KBM-7 (cell line): Measurements from ENCODE around the gene PPP1R9B.
A peak's percentile ranks its signal among the peaks of the same experiment; 100 is the strongest.

ENCODE experiments used
- DNase-seq: peaks from one replicate; pipeline ENCODE4 v3.0.0-alpha.2; 2015
- in situ Hi-C: fragments of 300-500 bp; cut with MboI; formaldehyde crosslinking; loops from 2 replicates; pipeline ENCODE4 v1.14.3; 2020; ENCODE audit warnings: low sequenced_read_pairs, low pct_unique_long_range_greater_than_20kb, mixed read lengths

The PPP1R9B gene

GRCh38 chr17:50101346-50102163 lies 48.9 kb downstream of the PPP1R9B start:
- in situ Hi-C loops = no loop called here

GRCh38 chr17:50100921-50101345 lies 49.5 kb downstream of the PPP1R9B start:
- in situ Hi-C loops = no loop called here

More at GRCh38 chr17:50101346-50102163, 48.9 kb downstream of the PPP1R9B start:
- DNase-seq = no peak

GRCh38 chr17:50100480-50100883 lies 50.0 kb downstream of the PPP1R9B start:
- DNase-seq = no peak
- in situ Hi-C loops = no loop called here

More at GRCh38 chr17:50100921-50101345, 49.5 kb downstream of the PPP1R9B start:
- no peak for DNase-seq

GRCh38 chr17:50099003-50099402 lies 51.5 kb downstream of the PPP1R9B start:
- DNase-seq = no peak
- in situ Hi-C loops = no loop called here

GRCh38 chr17:50098583-50098982 lies 51.9 kb downstream of the PPP1R9B start:
- DNase-seq = no peak
- in situ Hi-C loops = no loop called here

GRCh38 chr17:50097926-50098325 lies 52.6 kb downstream of the PPP1R9B start:
- DNase-seq = no peak
- in situ Hi-C loops = no loop called here

- in situ Hi-C loops = no loop called here
- no peak for DNase-seq
Observed at GRCh38 chr17:50097455-50097854, 53.0 kb downstream of the PPP1R9B start.

GRCh38 chr17:50096758-50097157 lies 53.7 kb downstream of the PPP1R9B start:
- in situ Hi-C loops = no loop called here
- DNase-seq = no peak

GRCh38 chr17:50096092-50096491 lies 54.4 kb downstream of the PPP1R9B start:
- DNase-seq = no peak
- in situ Hi-C loops = no loop called here

GRCh38 chr17:50095626-50096037 lies 54.8 kb downstream of the PPP1R9B start:
- no peak for DNase-seq
- in situ Hi-C loops = no loop called here

- in situ Hi-C loops = no loop called here
Observed at GRCh38 chr17:50094753-50095619, 55.5 kb downstream of the PPP1R9B start, which contains the start of gene PDK2. PDK2 (plus strand) TSS chr17:50095351; CDS start chr17:50095436, 85 bp downstream.

GRCh38 chr17:50094243-50094752 lies 56.2 kb downstream of the PPP1R9B start:
- DNase-seq = peak; percentile 93
- in situ Hi-C loops = no loop called here

More at GRCh38 chr17:50094753-50095619, 55.5 kb downstream of the PPP1R9B start, which contains the start of gene PDK2:
- DNase-seq = peak; percentile 98

GRCh38 chr17:50093807-50094206 lies 56.7 kb downstream of the PPP1R9B start:
- no peak for DNase-seq
- in situ Hi-C loops = no loop called here

- no peak for DNase-seq
- in situ Hi-C loops = no loop called here
Observed at GRCh38 chr17:50093246-50093645, 57.2 kb downstream of the PPP1R9B start.

GRCh38 chr17:50091918-50092285 lies 58.6 kb downstream of the PPP1R9B start:
- in situ Hi-C loops = no loop called here

GRCh38 chr17:50090971-50091917 lies 59.2 kb downstream of the PPP1R9B start:
- no peak for DNase-seq
- in situ Hi-C loops = no loop called here

More at GRCh38 chr17:50091918-50092285, 58.6 kb downstream of the PPP1R9B start:
- DNase-seq = no peak

GRCh38 chr17:50090071-50090470 lies 60.4 kb downstream of the PPP1R9B start:
- DNase-seq = no peak
- in situ Hi-C loops = no loop called here

- no peak for DNase-seq
- in situ Hi-C loops = no loop called here
Observed at GRCh38 chr17:50088952-50089825, 61.3 kb downstream of the PPP1R9B start.
